Measurements from ENCODE around the gene AGXT2.

AGXT2 gene

DNA sequence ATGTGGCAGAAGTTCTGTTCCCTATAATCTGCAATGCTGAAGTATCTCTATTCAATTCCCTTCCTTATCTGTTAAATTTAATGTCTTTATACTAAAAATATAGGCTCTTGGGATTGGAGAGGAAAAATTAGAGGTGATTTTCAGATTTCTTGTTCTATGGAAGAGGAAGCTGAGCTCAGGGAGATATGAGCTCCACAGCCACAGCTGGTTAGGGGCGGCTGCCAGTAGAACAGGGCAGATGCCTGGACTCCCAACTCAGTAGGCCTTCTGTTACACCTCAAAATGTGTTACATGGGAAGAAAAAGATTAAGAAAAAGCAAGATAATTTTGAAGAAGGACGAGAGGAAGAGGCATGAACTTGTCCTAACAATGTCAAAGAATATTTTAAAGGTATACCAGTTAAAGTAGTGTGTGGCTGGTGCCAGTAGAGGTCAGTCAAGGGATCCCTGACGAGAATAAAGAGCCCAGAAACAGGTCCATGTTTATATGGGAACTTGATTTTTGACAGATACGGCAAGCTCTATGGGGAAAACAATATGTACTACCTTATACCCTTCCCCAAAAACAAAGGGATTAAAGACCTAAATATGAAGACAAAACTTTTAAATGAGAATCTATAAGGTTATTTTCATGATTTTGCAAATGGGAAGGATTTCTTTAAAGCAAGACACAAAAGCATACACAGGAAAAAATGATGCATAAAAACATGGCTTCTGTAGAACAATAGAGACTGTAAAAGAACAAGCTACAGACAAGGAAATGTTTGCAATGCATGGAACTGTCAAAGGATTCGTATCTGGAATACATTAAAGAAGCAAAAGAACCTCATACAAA, 89.7 kb downstream of the AGXT2 start:
- DNase-seq: no peak

DNA sequence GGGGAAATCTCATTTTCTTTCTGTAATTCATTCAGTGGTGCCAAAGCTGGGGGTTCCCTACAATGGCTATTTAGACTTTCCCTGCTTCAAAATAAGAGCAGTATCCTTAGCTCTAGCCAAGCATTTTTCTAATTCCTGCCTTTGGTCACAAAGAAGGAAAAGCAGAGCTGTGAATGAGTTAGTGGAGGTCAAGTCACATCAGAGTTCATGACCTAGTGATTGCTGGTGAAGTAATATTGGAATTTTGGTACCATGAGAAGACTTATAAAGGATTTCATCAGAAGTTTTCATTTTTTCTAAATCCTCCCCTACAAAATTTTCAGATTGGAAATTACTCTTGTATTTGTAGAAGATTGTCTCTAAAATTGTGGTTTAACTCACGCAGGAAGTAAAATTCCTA, 90.4 kb downstream of the AGXT2 start:
- DNase-seq: no peak
